CD4-positive, alpha-beta T cell treated with Interleukin-6 at 100 ng/mL for 8 hours (primary cell): Measurements from ENCODE around the gene SLC44A3.
"Not testable (repeated sequence)": the region's sequence is repeated elsewhere in the genome, so short reads cannot be mapped to it uniquely, and the experiment has no call there.

Source experiments
- DNase-seq: peaks from one replicate; pipeline ENCODE4 v3.0.0-alpha.2; 2020; ENCODE audit warnings: mixed read lengths, low spot score

The SLC44A3 gene

GRCh38 chr1:94937820-94938219 lies 117.7 kb downstream of the SLC44A3 start:
- DNase-seq: no peak

DNA sequence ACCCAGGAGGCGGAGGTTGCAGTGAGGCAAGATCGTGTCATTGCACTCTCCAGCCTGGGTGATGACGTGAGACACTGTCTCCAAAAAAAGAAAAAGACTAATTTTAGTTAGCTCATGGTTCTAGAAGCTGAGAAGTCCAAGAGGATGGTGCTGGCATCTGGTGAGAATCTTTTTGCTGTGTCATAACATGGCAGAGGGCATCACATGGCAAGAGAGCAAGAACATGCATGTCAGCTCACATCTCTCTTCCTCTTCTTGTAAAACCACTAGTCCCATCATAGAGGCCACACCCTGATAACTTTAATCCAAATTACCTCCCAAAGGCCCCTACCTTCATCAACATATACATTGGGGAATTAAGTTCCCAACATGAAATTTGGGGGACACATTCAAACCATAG lies 120.6 kb downstream of the SLC44A3 start:
- no peak for DNase-seq

DNA sequence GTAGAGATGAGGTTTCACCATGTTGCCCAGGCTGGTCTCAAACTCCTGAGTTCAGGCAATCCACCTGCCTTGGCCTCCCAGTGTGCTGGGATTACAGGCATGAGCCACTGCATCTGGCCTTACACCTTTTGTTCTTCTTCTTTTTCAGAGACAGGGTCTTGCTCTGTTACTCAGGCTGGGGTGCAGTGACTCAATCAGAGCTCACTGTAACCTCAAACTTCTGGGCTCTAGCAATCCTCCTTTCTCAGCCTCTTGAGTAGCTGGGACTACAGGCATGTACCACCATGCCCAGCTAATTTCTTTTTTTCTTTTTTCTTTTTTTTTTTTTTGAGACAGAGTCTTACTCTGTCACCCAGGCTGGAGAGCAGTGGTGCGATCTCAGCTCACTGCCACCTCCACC lies 121.3 kb downstream of the SLC44A3 start:
- DNase-seq: not testable (repeated sequence)

- no peak for DNase-seq
Observed at GRCh38 chr1:94942171-94943128, 122.3 kb downstream of the SLC44A3 start.
